Type B pancreatic cell (in vitro differentiated cells): ENCODE data around the gene MCF2L. TPM values are rescaled to one million over a fixed set of nuclear protein-coding genes. Genes with fewer than 3 reads are reported as not detected.

Source experiments
- DNase-seq: peaks from one replicate; pipeline ENCODE4 v3.0.0; 2021; ENCODE audit warnings: mixed read lengths; ENCODE audit not compliant: unreplicated experiment; ENCODE audit errors: extremely low spot score
- H3K27ac Mint-ChIP-seq: 2 replicates; pipeline ENCODE4 v1.8.0; 2021; ENCODE audit warnings: mild to moderate bottlenecking, mixed read lengths
- H3K27me3 Mint-ChIP-seq: 2 replicates; pipeline ENCODE4 v1.8.0; 2021; ENCODE audit warnings: mixed read lengths
- H3K36me3 Mint-ChIP-seq: 2 replicates; pipeline ENCODE4 v1.8.0; 2021; ENCODE audit warnings: mixed read lengths
- H3K4me1 Mint-ChIP-seq: one replicate; pipeline ENCODE4 v1.8.0; 2021; ENCODE audit warnings: mixed read lengths; ENCODE audit not compliant: unreplicated experiment
- H3K4me3 Mint-ChIP-seq: 2 replicates; pipeline ENCODE4 v1.8.0; 2021; ENCODE audit warnings: mild to moderate bottlenecking, mixed read lengths
- H3K9me3 Mint-ChIP-seq: 2 replicates; pipeline ENCODE4 v1.8.0; 2021; ENCODE audit warnings: mixed read lengths
- CTCF ChIP-seq: fragments of 200-600 bp; sonication (generic); conservative IDR thresholded peaks from 2 replicates; pipeline ENCODE4 v1.5.0; 2021; ENCODE audit warnings: antibody characterized with exemption, mild to moderate bottlenecking
- total RNA-seq: library from RNA; stranded (reverse); gene quantifications from 2 replicates; pipeline ENCODE4 v1.2.1, GENCODE V29; 2021; ENCODE audit warnings: low replicate concordance

The MCF2L gene
- total RNA-seq, 1 donor from 2014 or later: 46.9 TPM

- no peak for DNase-seq
- H3K9me3 Mint-ChIP-seq: no peaks in the 10 kb centered on the region
- H3K4me1 Mint-ChIP-seq: no peaks in the 10 kb centered on the region
- H3K27ac Mint-ChIP-seq: no peak overlapping the region
- H3K27me3 Mint-ChIP-seq: no peaks in the 10 kb centered on the region
- no peak overlapping the region for H3K4me3 Mint-ChIP-seq
- no peak for TF ChIP-seq CTCF
- H3K36me3 Mint-ChIP-seq: no peaks in the 10 kb centered on the region
These were observed 7.5 kb downstream of the MCF2L start for GRCh38 chr13:112976526-112976925.

- Mint-ChIP-seq H3K27ac (no peak overlapping the region), H3K27me3 (no peaks in the 10 kb centered on the region), H3K36me3 (no peaks in the 10 kb centered on the region), H3K4me1 (no peaks in the 10 kb centered on the region), H3K9me3 (no peaks in the 10 kb centered on the region), H3K4me3 (no peak overlapping the region)
- TF ChIP-seq CTCF: no peak
- no peak for DNase-seq
These were observed 8.1 kb downstream of the MCF2L start for GRCh38 chr13:112977091-112977490.

GRCh38 chr13:112977525-112977924 is 8.5 kb downstream of the MCF2L start:
- H3K9me3 Mint-ChIP-seq: no peaks in the 10 kb centered on the region
- no peaks in the 10 kb centered on the region for H3K4me1 Mint-ChIP-seq
- no peak for TF ChIP-seq CTCF
- H3K27ac Mint-ChIP-seq: no peak overlapping the region
- H3K27me3 Mint-ChIP-seq: no peaks in the 10 kb centered on the region
- H3K4me3 Mint-ChIP-seq: no peak overlapping the region
- no peak for DNase-seq
- no peaks in the 10 kb centered on the region for H3K36me3 Mint-ChIP-seq

- Mint-ChIP-seq H3K27me3 (no peaks in the 10 kb centered on the region), H3K27ac (no peak overlapping the region), H3K36me3 (no peaks in the 10 kb centered on the region), H3K9me3 (no peaks in the 10 kb centered on the region), H3K4me3 (no peak overlapping the region), H3K4me1 (no peaks in the 10 kb centered on the region)
- no peak for TF ChIP-seq CTCF
- no peak for DNase-seq
These were observed 9.8 kb downstream of the MCF2L start for GRCh38 chr13:112978561-112979405.

GRCh38 chr13:112979406-112979902 is 10.4 kb downstream of the MCF2L start:
- no peak for DNase-seq
- Mint-ChIP-seq H3K36me3 (no peaks in the 10 kb centered on the region), H3K4me3 (no peak overlapping the region), H3K4me1 (no peaks in the 10 kb centered on the region), H3K27ac (no peak overlapping the region), H3K27me3 (no peaks in the 10 kb centered on the region), H3K9me3 (no peaks in the 10 kb centered on the region)
- TF ChIP-seq CTCF: no peak
